HepG2 (cell line): ENCODE data around the gene EGFLAM. TPM values are rescaled to one million over a fixed set of nuclear protein-coding genes. Genes with fewer than 3 reads are reported as not detected.

ENCODE experiments used
- CREM ChIP-seq, 2 experiments: sonication (generic) in 1 of 2; formaldehyde crosslinking in 1 of 2; IDR thresholded peaks; 2 replicates each; pipeline versions ENCODE4 v1.4.0 to v1.6.1; 2016 to 2020; ENCODE audit warnings: antibody characterized with exemption in 1 of 2, mild to moderate bottlenecking in 1 of 2, missing genetic modification reagents in 1 of 2
- FOSL2 ChIP-seq: sonication (generic); formaldehyde crosslinking; IDR thresholded peaks from 2 replicates; pipeline ENCODE4 v1.4.0; 2020; ENCODE audit warnings: missing genetic modification reagents
- HNF4G ChIP-seq, 2 experiments: sonication (generic) in 1 of 2; formaldehyde crosslinking in 1 of 2; IDR thresholded peaks; 2 replicates each; pipeline versions ENCODE4 v1.4.0 to v1.6.1; 2011 to 2020; ENCODE audit warnings: borderline replicate concordance in 2 of 2, low read depth in 2 of 2, mild to moderate bottlenecking in 2 of 2, low read length in 1 of 2, missing genetic modification reagents in 1 of 2, moderate library complexity in 1 of 2
- IRF1 ChIP-seq: sonication (generic); formaldehyde crosslinking; IDR thresholded peaks from 2 replicates; pipeline ENCODE4 v1.4.0; 2020; ENCODE audit warnings: low read depth, mild to moderate bottlenecking, missing genetic modification reagents
- MAFF ChIP-seq: IDR thresholded peaks from 2 replicates; pipeline ENCODE4 v1.6.1; 2011; ENCODE audit warnings: low read depth, low read length, improper control_type of control experiment
- MAFG ChIP-seq: sonication (generic); formaldehyde crosslinking; IDR thresholded peaks from 2 replicates; pipeline ENCODE4 v1.5.1; 2020; ENCODE audit warnings: mild to moderate bottlenecking, missing genetic modification reagents
- MAFK ChIP-seq, 2 experiments: IDR thresholded peaks in 1 of 2; conservative IDR thresholded peaks in 1 of 2; 2 replicates each; pipeline ENCODE4 v1.6.1; 2011; ENCODE audit warnings: improper control_type of control experiment in 2 of 2, low read length in 2 of 2
- MED1 ChIP-seq: sonication (generic); formaldehyde crosslinking; IDR thresholded peaks from 2 replicates; pipeline ENCODE4 v1.4.0; 2020; ENCODE audit warnings: missing genetic modification reagents
- NR2F6 ChIP-seq, 2 experiments: IDR thresholded peaks; 2 replicates each; pipeline ENCODE4 v1.6.1; 2016; ENCODE audit warnings: antibody characterized with exemption in 1 of 2, mild to moderate bottlenecking in 1 of 2
- RARA ChIP-seq: IDR thresholded peaks from 2 replicates; pipeline ENCODE4 v1.6.1; 2016; ENCODE audit warnings: missing genetic modification reagents, missing compliant biosample characterization
- RARG ChIP-seq: sonication (generic); formaldehyde crosslinking; IDR thresholded peaks from 2 replicates; pipeline ENCODE4 v1.4.0; 2020; ENCODE audit warnings: low read depth, mild to moderate bottlenecking, missing genetic modification reagents
- SETDB1 ChIP-seq: sonication (generic); formaldehyde crosslinking; IDR thresholded peaks from 2 replicates; pipeline ENCODE4 v1.5.1; 2020; ENCODE audit warnings: missing genetic modification reagents, mild to moderate bottlenecking, borderline replicate concordance
- TAF1 ChIP-seq: sonication (generic); formaldehyde crosslinking; IDR thresholded peaks from 2 replicates; pipeline ENCODE4 v1.4.0; 2020; ENCODE audit warnings: missing genetic modification reagents
- TBL1XR1 ChIP-seq: fragments of 150-350 bp; IDR thresholded peaks from 2 replicates; pipeline ENCODE4 v1.6.1; 2014; ENCODE audit warnings: borderline replicate concordance, low read length; ENCODE audit not compliant: partially characterized antibody
- TBX2 ChIP-seq: sonication (generic); formaldehyde crosslinking; IDR thresholded peaks from 2 replicates; pipeline ENCODE4 v1.5.0; 2020; ENCODE audit warnings: missing genetic modification reagents, mild to moderate bottlenecking, borderline replicate concordance
- ZBTB7B ChIP-seq: sonication (generic); formaldehyde crosslinking; IDR thresholded peaks from 2 replicates; pipeline ENCODE4 v1.4.0; 2020; ENCODE audit warnings: missing genetic modification reagents
- ZNF564 ChIP-seq: sonication (generic); formaldehyde crosslinking; IDR thresholded peaks from 2 replicates; pipeline ENCODE4 v1.8.1; 2023; ENCODE audit warnings: mild to moderate bottlenecking, missing genetic modification reagents
- polyA plus RNA-seq, 8 experiments: library from polyadenylated mRNA; depleted of rRNA in 3 of 8; stranded (reverse) in 7 of 8; unstranded in 1 of 8; fragments of >200 nt; fragmentation: Illumina TruSeq in 4 of 8; extraction: Trizol in 4 of 8; gene quantifications; 2 replicates each; pipeline versions ENCODE4 v1.2.1 to v1.2.3, GENCODE V29; 2011 to 2016; ENCODE audit warnings: low read depth in 4 of 8, missing spikeins in 1 of 8, mixed read lengths in 1 of 8; ENCODE audit not compliant: insufficient read depth in 1 of 8
- total RNA-seq, 5 experiments: library from RNA; depleted of rRNA; stranded (reverse); fragments of >200 nt; fragmentation: Illumina TruSeq; extraction: Trizol; gene quantifications; 2 replicates each; pipeline ENCODE4 v1.2.3, GENCODE V29; 2016; ENCODE audit warnings: low read depth in 1 of 5
- TF ChIP-seq, protein P1 (sequence below): sonication (generic); formaldehyde crosslinking; IDR thresholded peaks from 2 replicates; pipeline ENCODE4 v1.4.0; 2020; ENCODE audit warnings: missing genetic modification reagents, mild to moderate bottlenecking, borderline replicate concordance
- TF ChIP-seq, protein P2 (sequence below): IDR thresholded peaks from 2 replicates; pipeline ENCODE4 v1.4.0; 2020; ENCODE audit warnings: mild to moderate bottlenecking, missing genetic modification reagents

Gene EGFLAM
- total and polyA plus RNA-seq, 2 of the 13 experiments (the other 11 are each of a cell fraction or from before 2014, with no cell fraction given): not detected

- TF ChIP-seq TBX2 (CRISPR knock-in tag) (0 out of 2 replicates have a peak, but pooled peaks have one; percentile 30), ZNF564 (CRISPR knock-in tag) (no peak), TBL1XR1 (peak; percentile 66), NR2F6 (IDR thresholded peaks at IDR 0.05) (0 out of 2 replicates have a peak, but pooled peaks have one; percentile 38), NR2F6 (CRISPR knock-in tag; IDR thresholded peaks at IDR 0.05) (peak; percentile 43; the same call in 1 of the 2 replicates), MED1 (CRISPR knock-in tag) (peak; percentile 23; the same call in 1 of the 2 replicates), RARG (CRISPR knock-in tag) (no peak), MAFG (CRISPR knock-in tag) (peak; percentile 80), CREM (IDR thresholded peaks at IDR 0.05) (peak; percentile 23; the same call in 1 of the 2 replicates), CREM (CRISPR knock-in tag; IDR thresholded peaks at IDR 0.05) (no peak), MAFF (peak; percentile 91), MAFK (conservative IDR thresholded peaks at IDR 0.05 in 1 of 2, IDR thresholded peaks at IDR 0.05 in 1 of 2; ENCODE audit: low read length in 2 of 2) (peak; percentile 88 to 97), SETDB1 (no peak), IRF1 (CRISPR knock-in tag) (no peak), FOSL2 (peak; percentile 67), ZBTB7B (no peak), RARA (peak; percentile 63; the same call in 1 of the 2 replicates), TAF1 (CRISPR knock-in tag) (no peak), HNF4G (IDR thresholded peaks at IDR 0.05; ENCODE audit: borderline replicate concordance, low read depth, low read length) (no peak), HNF4G (CRISPR knock-in tag; IDR thresholded peaks at IDR 0.05; ENCODE audit: borderline replicate concordance, low read depth) (peak; percentile 38; the same call in 1 of the 2 replicates)
- TF ChIP-seq, protein P1, sequence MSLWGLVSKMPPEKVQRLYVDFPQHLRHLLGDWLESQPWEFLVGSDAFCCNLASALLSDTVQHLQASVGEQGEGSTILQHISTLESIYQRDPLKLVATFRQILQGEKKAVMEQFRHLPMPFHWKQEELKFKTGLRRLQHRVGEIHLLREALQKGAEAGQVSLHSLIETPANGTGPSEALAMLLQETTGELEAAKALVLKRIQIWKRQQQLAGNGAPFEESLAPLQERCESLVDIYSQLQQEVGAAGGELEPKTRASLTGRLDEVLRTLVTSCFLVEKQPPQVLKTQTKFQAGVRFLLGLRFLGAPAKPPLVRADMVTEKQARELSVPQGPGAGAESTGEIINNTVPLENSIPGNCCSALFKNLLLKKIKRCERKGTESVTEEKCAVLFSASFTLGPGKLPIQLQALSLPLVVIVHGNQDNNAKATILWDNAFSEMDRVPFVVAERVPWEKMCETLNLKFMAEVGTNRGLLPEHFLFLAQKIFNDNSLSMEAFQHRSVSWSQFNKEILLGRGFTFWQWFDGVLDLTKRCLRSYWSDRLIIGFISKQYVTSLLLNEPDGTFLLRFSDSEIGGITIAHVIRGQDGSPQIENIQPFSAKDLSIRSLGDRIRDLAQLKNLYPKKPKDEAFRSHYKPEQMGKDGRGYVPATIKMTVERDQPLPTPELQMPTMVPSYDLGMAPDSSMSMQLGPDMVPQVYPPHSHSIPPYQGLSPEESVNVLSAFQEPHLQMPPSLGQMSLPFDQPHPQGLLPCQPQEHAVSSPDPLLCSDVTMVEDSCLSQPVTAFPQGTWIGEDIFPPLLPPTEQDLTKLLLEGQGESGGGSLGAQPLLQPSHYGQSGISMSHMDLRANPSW: no peak
- TF ChIP-seq, protein P2, sequence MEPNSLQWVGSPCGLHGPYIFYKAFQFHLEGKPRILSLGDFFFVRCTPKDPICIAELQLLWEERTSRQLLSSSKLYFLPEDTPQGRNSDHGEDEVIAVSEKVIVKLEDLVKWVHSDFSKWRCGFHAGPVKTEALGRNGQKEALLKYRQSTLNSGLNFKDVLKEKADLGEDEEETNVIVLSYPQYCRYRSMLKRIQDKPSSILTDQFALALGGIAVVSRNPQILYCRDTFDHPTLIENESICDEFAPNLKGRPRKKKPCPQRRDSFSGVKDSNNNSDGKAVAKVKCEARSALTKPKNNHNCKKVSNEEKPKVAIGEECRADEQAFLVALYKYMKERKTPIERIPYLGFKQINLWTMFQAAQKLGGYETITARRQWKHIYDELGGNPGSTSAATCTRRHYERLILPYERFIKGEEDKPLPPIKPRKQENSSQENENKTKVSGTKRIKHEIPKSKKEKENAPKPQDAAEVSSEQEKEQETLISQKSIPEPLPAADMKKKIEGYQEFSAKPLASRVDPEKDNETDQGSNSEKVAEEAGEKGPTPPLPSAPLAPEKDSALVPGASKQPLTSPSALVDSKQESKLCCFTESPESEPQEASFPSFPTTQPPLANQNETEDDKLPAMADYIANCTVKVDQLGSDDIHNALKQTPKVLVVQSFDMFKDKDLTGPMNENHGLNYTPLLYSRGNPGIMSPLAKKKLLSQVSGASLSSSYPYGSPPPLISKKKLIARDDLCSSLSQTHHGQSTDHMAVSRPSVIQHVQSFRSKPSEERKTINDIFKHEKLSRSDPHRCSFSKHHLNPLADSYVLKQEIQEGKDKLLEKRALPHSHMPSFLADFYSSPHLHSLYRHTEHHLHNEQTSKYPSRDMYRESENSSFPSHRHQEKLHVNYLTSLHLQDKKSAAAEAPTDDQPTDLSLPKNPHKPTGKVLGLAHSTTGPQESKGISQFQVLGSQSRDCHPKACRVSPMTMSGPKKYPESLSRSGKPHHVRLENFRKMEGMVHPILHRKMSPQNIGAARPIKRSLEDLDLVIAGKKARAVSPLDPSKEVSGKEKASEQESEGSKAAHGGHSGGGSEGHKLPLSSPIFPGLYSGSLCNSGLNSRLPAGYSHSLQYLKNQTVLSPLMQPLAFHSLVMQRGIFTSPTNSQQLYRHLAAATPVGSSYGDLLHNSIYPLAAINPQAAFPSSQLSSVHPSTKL (CRISPR knock-in tag): peak; percentile 71
These were observed 205.5 kb downstream of the EGFLAM start (continued) for GRCh38 chr5:38463634-38464521.
